Smooth muscle cell (in vitro differentiated cells): ENCODE data around the gene FAM107B. TPM values are rescaled to one million over a fixed set of nuclear protein-coding genes. Genes with fewer than 3 reads are reported as not detected.
A peak's percentile ranks its signal among the peaks of the same experiment; 100 is the strongest.

ENCODE experiments used
- DNase-seq: peaks from one replicate; lab custom pipeline; 2025; ENCODE audit not compliant: unreplicated experiment; lab: John Stamatoyannopoulos, UW
- H2AFZ ChIP-seq: fragments of 200-600 bp; sonication (generic); 2 replicates; pipeline ENCODE4 v1.6.0; 2016; ENCODE audit warnings: antibody characterized with exemption, low read depth, mild to moderate bottlenecking
- H3F3A ChIP-seq: fragments of 200-600 bp; sonication (generic); 2 replicates; pipeline ENCODE4 v1.6.0; 2017; ENCODE audit warnings: antibody characterized with exemption, low read depth
- H3K27ac ChIP-seq: fragments of 200-600 bp; sonication (generic); 2 replicates; pipeline ENCODE4 v1.5.1; 2016; ENCODE audit warnings: low read depth, mild to moderate bottlenecking
- H3K27me3 ChIP-seq: fragments of 200-600 bp; sonication (generic); 2 replicates; pipeline ENCODE4 v1.6.1; 2016; ENCODE audit warnings: low read depth, mild to moderate bottlenecking
- H3K36me3 ChIP-seq: fragments of 200-600 bp; sonication (generic); 2 replicates; pipeline ENCODE4 v1.5.1; 2016; ENCODE audit warnings: low read depth
- H3K4me1 ChIP-seq: fragments of 200-600 bp; sonication (generic); 2 replicates; pipeline ENCODE4 v1.5.1; 2016; ENCODE audit warnings: low read depth
- H3K4me2 ChIP-seq: fragments of 200-600 bp; sonication (generic); 2 replicates; pipeline ENCODE4 v1.6.0; 2016; ENCODE audit warnings: mild to moderate bottlenecking
- H3K4me3 ChIP-seq: fragments of 200-600 bp; sonication (generic); 2 replicates; pipeline ENCODE4 v1.5.1; 2016; ENCODE audit warnings: mild to moderate bottlenecking
- H3K79me2 ChIP-seq: fragments of 200-600 bp; sonication (generic); 2 replicates; pipeline ENCODE4 v1.6.0; 2016; ENCODE audit warnings: low read depth, mild to moderate bottlenecking
- H3K9ac ChIP-seq: fragments of 200-600 bp; sonication (generic); 2 replicates; pipeline ENCODE4 v1.6.0; 2016; ENCODE audit warnings: low read depth
- H3K9me3 ChIP-seq: fragments of 200-600 bp; sonication (generic); replicated peaks from 2 replicates; pipeline ENCODE4 v1.5.1; 2016; ENCODE audit warnings: low read depth
- H4K20me1 ChIP-seq: fragments of 200-600 bp; sonication (generic); 2 replicates; pipeline ENCODE4 v1.6.0; 2016; ENCODE audit warnings: low read depth
- WGBS: methylation state at CpG from one replicate; pipeline ENCODE4 v1.1.7; 2016; ENCODE audit warnings: low lambda C conversion rate; 5-methylcytosine and 5-hydroxymethylcytosine counted together
- polyA plus RNA-seq: library from polyadenylated mRNA; unstranded; fragments of >200 nt; fragmentation: Nextera tagmentation; extraction: Ambion mirVana; gene quantifications from 2 replicates; pipeline ENCODE4 v1.2.1, GENCODE V29; 2016
- total RNA-seq: library from RNA; depleted of rRNA; stranded (reverse); fragments of >200 nt; gene quantifications from 2 replicates; pipeline ENCODE4 v1.2.3, GENCODE V29; 2014
- TF ChIP-seq, protein P1 (sequence below): fragments of 200-600 bp; sonication (generic); IDR thresholded peaks from 2 replicates; pipeline ENCODE4 v1.5.1; 2017; ENCODE audit warnings: borderline replicate concordance, mild to moderate bottlenecking, antibody characterized with exemption; ENCODE audit not compliant: insufficient read depth, poor library complexity, severe bottlenecking

FAM107B gene
- total and polyA plus RNA-seq, 2 experiments from 2014 or later, result 8.7 to 9.0 TPM

GRCh38 chr10:14554491-14555205, 220.0 kb downstream of the FAM107B start:
- H3F3A ChIP-seq, result no peaks in the 10 kb centered on the region
- DNase-seq, result no peak
- H3K79me2 ChIP-seq, result peaks cover 13% of the 10 kb centered on the region
- H3K27me3 ChIP-seq, result no peaks in the 10 kb centered on the region
- TF ChIP-seq, protein P1, sequence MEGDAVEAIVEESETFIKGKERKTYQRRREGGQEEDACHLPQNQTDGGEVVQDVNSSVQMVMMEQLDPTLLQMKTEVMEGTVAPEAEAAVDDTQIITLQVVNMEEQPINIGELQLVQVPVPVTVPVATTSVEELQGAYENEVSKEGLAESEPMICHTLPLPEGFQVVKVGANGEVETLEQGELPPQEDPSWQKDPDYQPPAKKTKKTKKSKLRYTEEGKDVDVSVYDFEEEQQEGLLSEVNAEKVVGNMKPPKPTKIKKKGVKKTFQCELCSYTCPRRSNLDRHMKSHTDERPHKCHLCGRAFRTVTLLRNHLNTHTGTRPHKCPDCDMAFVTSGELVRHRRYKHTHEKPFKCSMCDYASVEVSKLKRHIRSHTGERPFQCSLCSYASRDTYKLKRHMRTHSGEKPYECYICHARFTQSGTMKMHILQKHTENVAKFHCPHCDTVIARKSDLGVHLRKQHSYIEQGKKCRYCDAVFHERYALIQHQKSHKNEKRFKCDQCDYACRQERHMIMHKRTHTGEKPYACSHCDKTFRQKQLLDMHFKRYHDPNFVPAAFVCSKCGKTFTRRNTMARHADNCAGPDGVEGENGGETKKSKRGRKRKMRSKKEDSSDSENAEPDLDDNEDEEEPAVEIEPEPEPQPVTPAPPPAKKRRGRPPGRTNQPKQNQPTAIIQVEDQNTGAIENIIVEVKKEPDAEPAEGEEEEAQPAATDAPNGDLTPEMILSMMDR, result no peak
- no peaks in the 10 kb centered on the region for H3K4me1 ChIP-seq
- H3K4me2 ChIP-seq, result no peak overlapping the region
- no peaks in the 10 kb centered on the region for H3K9me3 ChIP-seq
- 94% methylated on average over 3 of the region's 3 CpGs for WGBS
- H2AFZ ChIP-seq, result no peak overlapping the region
- H4K20me1 ChIP-seq, result peaks cover 40% of the 10 kb centered on the region
- H3K36me3 ChIP-seq, result no peaks in the 10 kb centered on the region
- H3K27ac ChIP-seq, result peak overlapping the region; percentile 83
- H3K9ac ChIP-seq, result peak overlapping the region; percentile 61
- no peak overlapping the region for H3K4me3 ChIP-seq

DNA sequence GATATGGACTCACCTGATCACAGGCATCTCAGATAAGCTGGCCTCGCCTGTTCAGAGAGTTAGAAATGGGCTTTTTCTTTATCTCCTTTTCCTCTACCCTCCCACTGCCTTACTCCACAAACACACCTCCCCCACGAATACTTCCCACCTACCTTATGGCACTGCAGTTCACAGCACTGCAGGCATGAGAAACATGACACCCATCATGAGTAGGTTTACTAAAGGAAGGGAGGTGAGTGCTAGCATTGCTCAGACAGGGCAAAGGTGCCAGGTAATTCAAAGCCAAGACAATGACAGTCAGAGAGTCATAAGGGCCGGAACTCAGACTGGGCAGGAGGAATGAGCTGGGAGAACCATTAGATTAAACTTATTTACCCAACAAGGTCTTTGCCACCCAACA, 220.6 kb downstream of the FAM107B start:
- Histone ChIP-seq H3K36me3 (no peaks in the 10 kb centered on the region), H3K4me3 (no peak overlapping the region), H3K4me1 (no peaks in the 10 kb centered on the region), H3K9ac (peak overlapping the region; percentile 4), H3K27ac (peak overlapping the region; percentile 83), H3F3A (no peaks in the 10 kb centered on the region), H3K79me2 (peaks cover 10% of the 10 kb centered on the region), H3K27me3 (no peaks in the 10 kb centered on the region), H2AFZ (no peak overlapping the region), H3K4me2 (no peak overlapping the region), H3K9me3 (no peaks in the 10 kb centered on the region), H4K20me1 (peaks cover 38% of the 10 kb centered on the region)
- DNase-seq, result no peak
- 81% methylated on average over 3 of the region's 3 CpGs for WGBS
- TF ChIP-seq, protein P1, result no peak

DNA sequence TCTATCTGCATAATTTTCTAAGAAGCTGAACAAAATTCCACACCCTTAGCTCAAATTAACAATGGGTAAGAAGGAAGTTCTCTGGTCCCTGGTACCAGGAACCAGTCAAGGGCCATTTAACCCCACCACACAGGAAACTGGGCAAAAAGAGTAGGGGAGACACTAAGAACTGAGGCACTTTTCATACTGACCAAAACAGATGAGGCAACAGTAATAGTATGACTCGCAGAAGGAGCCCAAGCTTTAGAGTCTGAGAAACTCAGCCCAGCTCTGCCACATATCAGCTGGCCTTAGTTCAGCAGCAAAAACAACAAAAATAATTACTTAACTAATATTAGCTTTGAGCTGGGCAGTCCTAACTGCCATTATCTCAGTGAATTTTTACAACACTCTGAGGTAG, 221.2 kb downstream of the FAM107B start:
- H3K27me3 ChIP-seq, result no peaks in the 10 kb centered on the region
- H3K27ac ChIP-seq, result no peak overlapping the region
- no peak overlapping the region for H3K4me2 ChIP-seq
- H3K79me2 ChIP-seq, result peaks cover 9% of the 10 kb centered on the region
- H3F3A ChIP-seq, result no peaks in the 10 kb centered on the region
- H3K4me1 ChIP-seq, result no peaks in the 10 kb centered on the region
- no peak overlapping the region for H3K9ac ChIP-seq
- no peak overlapping the region for H3K4me3 ChIP-seq
- H4K20me1 ChIP-seq, result peaks cover 31% of the 10 kb centered on the region
- WGBS, result 48% methylated on average over 1 of the region's 1 CpG
- H3K9me3 ChIP-seq, result no peaks in the 10 kb centered on the region
- H3K36me3 ChIP-seq, result no peaks in the 10 kb centered on the region
- no peak overlapping the region for H2AFZ ChIP-seq
- TF ChIP-seq, protein P1, result no peak
- DNase-seq, result no peak

GRCh38 chr10:14552015-14552414, 222.7 kb downstream of the FAM107B start:
- Histone ChIP-seq H3K27ac (no peak overlapping the region), H3K4me2 (no peak overlapping the region), H3F3A (no peaks in the 10 kb centered on the region), H3K27me3 (no peaks in the 10 kb centered on the region), H3K36me3 (no peaks in the 10 kb centered on the region), H3K4me3 (no peak overlapping the region), H3K9me3 (no peaks in the 10 kb centered on the region), H3K9ac (no peak overlapping the region), H3K4me1 (no peaks in the 10 kb centered on the region), H4K20me1 (peaks cover 18% of the 10 kb centered on the region), H3K79me2 (peaks cover 5% of the 10 kb centered on the region), H2AFZ (no peak overlapping the region)
- TF ChIP-seq, protein P1, result no peak
- WGBS, result 93% methylated on average over 4 of the region's 4 CpGs
- DNase-seq, result no peak
